Fibroblast of the aortic adventitia (primary cell): ENCODE measurements around the gene SH2D2A. TPM values are rescaled to one million over a fixed set of nuclear protein-coding genes. Genes with fewer than 3 reads are reported as not detected.
A peak's percentile ranks its signal among the peaks of the same experiment; 100 is the strongest.

Experiments
- DNase-seq: peaks from one replicate; pipeline ENCODE4 v3.0.0-alpha.2; 2010; ENCODE audit warnings: low read depth
- H3K4me3 ChIP-seq: 2 replicates; pipeline ENCODE4 v1.5.1; 2011; ENCODE audit warnings: low read depth, mild to moderate bottlenecking, control low read depth, low read length, moderate library complexity
- total RNA-seq: library from RNA; depleted of rRNA; stranded (reverse); fragments of >200 nt; gene quantifications from 2 replicates; pipeline ENCODE4 v1.2.3, GENCODE V29; 2012; ENCODE audit warnings: low replicate concordance
- TF ChIP-seq, protein P1 (sequence below): IDR thresholded peaks from 2 replicates; pipeline ENCODE4 v1.5.1; 2011; ENCODE audit warnings: mild to moderate bottlenecking, low read length, control low read depth, inconsistent platforms; ENCODE audit not compliant: insufficient read depth

SH2D2A gene
- total RNA-seq, 1 donor = not detected

DNA sequence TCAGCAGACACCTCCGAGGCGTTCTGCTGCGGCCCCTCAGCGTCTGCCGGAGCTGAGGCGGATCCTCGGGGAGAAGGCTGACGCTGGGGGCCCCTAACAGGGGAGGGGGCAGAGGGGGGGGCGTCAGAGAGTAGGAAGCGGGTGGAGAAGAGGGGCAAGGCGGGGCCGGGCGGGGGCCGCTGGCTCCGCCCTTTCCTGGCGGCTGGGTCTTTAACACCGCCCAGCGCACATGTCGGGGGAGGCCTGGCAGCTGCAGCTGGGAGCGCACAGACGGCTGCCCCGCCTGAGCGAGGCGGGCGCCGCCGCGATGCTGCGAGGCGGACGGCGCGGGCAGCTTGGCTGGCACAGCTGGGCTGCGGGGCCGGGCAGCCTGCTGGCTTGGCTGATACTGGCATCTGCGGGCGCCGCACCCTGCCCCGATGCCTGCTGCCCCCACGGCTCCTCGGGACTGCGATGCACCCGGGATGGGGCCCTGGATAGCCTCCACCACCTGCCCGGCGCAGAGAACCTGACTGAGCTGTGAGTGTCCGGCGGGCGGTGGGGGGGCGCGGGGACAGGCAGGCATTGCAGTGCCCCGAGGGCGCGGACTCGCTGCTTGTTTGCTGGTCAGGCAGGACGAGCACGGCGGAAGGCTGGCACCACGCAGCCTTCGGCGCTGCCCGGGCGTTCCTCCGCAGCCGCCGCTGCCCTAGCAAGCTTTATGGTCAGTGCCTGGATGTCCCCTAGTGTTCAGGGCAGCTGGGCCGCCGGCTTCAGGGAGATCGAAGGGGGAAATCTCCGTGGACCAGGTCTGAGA, 44.2 kb upstream of the SH2D2A start, which contains the start of gene NTRK1:
TSS of gene NTRK1 (plus strand) at position 238 of the 796 bp plus-strand sequence. CDS start at position 308, 70 bp downstream.
- no peak for DNase-seq
- TF ChIP-seq, protein P1, sequence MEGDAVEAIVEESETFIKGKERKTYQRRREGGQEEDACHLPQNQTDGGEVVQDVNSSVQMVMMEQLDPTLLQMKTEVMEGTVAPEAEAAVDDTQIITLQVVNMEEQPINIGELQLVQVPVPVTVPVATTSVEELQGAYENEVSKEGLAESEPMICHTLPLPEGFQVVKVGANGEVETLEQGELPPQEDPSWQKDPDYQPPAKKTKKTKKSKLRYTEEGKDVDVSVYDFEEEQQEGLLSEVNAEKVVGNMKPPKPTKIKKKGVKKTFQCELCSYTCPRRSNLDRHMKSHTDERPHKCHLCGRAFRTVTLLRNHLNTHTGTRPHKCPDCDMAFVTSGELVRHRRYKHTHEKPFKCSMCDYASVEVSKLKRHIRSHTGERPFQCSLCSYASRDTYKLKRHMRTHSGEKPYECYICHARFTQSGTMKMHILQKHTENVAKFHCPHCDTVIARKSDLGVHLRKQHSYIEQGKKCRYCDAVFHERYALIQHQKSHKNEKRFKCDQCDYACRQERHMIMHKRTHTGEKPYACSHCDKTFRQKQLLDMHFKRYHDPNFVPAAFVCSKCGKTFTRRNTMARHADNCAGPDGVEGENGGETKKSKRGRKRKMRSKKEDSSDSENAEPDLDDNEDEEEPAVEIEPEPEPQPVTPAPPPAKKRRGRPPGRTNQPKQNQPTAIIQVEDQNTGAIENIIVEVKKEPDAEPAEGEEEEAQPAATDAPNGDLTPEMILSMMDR = no peak
- H3K4me3 ChIP-seq = peak within 1 kb of the TSS; percentile 52

DNA sequence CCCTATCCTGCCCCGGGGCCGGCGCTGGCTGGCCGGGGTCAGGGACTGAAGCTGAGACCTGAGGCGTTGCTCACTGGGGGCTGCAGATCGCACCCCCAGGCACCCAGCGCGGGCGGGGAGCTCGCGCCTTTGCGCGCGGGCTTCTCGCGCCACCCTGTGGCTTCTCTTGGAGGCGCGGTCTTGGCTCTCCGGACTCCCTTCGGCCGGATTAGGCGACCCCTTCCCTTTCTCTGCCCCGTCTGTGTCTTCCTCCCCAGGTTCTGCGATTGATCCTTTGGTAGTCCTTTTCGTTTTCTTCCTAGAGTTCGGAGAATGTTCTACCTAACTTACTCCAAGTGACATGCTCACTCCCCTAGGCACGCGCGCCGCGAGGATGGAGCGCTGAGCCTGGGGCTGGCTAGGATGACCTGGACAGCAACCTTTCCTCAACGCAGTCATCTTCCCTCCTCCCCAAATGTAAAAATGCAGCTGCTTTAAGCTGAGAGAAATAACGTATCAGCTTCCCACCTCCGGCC, 43.5 kb upstream of the SH2D2A start:
- peak overlapping the region; percentile 52 for H3K4me3 ChIP-seq
- DNase-seq = peak; percentile 41
- TF ChIP-seq, protein P1 = peak; percentile 76

DNA sequence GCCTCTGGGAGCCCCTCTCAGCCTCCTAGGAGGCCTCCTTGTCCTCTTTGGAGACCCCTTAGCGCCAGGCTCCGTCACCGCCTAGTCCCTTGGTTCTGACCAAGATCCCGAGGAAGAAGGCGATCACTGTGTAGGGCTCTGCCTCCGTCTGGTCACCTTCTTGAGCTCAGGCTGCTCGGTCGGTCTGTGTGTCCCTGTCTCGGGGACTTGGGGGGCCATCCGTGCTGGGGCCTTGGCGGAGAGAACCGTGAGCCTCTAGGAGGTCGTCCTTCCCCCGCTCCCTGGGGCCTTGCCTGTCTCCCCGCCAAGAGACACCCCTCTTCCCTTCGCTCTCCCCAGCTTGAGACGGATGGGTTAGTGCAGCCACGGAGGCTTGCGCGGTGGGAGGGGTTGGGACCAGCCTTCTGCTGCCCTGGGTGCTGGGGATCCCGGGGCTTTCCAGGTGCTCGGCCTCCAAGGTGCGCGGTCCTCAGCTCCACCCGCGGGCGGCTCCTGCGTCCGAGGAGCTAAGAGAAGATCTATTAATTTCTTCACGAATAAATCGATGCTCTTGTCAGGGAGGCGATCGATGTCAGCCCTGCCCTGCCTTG, 43.0 kb upstream of the SH2D2A start:
- TF ChIP-seq, protein P1 = no peak
- H3K4me3 ChIP-seq = peak overlapping the region; percentile 52
- peak; percentile 26 for DNase-seq

DNA sequence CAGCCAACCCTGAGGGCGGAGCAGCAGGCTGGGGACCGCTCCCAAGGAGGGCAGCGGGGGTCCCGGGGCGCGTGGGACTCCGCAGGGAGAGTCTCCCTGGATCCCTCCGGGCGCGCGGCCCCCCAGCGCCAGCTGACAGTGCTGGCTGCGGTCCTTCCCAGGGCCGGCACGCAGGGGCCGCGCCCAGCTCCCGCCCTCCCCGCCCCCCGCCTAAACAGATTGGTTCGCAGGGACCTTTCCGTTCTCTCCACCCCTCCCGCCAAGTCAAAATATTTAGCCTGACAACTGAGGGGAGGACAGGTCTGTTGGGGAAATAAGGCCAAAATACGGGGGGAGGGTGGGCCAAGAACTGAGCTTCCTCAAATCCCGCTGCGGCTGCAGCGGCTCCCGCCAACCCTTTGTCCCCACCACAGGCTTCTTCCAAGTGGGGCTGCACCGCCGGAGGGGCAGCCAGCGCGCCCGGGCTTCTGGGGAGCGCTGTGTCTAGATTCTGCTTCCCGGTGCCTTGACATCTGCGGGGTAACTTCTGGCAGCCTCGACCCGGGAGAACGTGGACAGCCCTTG, 42.4 kb upstream of the SH2D2A start, which contains the start of gene INSRR:
TSS of gene INSRR (minus strand) at position 159 of the 564 bp plus-strand sequence. CDS start 496 bp downstream, outside the sequence.
- TF ChIP-seq, protein P1 = no peak
- DNase-seq = no peak
- H3K4me3 ChIP-seq = peak within 1 kb of the TSS; percentile 52

DNA sequence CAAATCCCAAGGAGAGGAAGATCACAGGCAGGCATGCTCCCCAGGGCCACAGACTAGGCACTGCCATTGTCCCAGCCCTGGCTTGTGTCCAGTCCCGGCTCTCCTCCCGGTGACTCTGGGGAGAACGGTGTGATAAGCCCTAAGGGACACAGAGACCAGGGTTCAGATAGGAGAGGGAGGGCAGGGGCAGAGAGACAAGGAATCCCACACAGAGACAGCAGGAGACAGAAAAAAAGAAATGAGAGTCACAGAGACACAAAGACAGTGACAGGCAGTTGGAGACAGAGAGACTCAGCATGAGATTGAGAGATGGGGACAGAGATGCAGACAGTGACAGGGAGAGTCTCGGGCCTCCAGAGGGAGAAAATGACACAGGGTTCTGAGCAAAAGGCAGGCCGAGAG, 41.9 kb upstream of the SH2D2A start:
- H3K4me3 ChIP-seq = no peak overlapping the region
- DNase-seq = no peak
- TF ChIP-seq, protein P1 = no peak

DNA sequence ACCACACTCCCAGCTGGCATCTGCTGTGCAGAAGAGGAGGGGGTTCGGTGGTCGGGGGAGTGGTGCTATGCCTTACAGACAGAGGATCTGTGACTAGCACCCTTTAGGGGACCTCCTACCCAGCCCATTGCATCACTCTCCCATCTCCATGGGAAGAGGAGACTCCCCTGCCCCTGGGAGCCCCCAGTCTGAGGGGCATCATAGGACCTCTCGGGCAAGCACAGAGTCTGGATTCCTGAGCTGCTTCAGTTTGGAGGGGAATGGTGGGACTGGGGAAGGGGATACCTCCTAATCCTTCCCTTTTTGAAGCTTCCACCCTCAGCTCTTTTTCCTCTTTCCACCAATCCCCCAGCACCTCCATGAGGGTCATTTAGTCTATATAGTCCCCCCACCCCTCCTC, 40.9 kb upstream of the SH2D2A start:
- DNase-seq = no peak
- TF ChIP-seq, protein P1 = no peak
- H3K4me3 ChIP-seq = no peak overlapping the region
